ENCODE data around the gene TRMT61A.
A peak's percentile ranks its signal among the peaks of the same experiment; 100 is the strongest.
"Not testable (repeated sequence)": the region's sequence is repeated elsewhere in the genome, so short reads cannot be mapped to it uniquely, and the experiment has no call there.

Gene TRMT61A

DNA sequence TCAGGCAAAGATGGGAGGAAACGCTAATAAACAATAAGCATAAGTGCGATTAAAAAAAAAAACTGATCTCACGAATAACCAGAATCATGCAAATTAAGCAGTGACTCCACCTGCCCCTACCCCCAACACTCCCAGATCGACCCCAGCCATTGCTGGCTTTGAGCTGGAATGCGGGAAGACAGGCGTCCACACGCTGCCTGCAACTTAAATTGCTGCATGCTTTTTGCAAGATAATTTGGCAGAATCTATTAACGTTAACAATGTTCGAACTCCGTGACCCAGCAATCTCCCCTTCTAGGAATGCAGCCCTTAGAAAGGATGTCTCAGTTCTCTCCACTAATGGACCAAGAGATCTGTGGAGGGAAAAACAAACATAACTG is 5.4 kb upstream of the TRMT61A start:
- peak; percentile 70 for DNase-seq

- DNase-seq, result no peak
Observed at GRCh38 chr14:103524002-103524935, 4.7 kb upstream of the TRMT61A start.

DNA sequence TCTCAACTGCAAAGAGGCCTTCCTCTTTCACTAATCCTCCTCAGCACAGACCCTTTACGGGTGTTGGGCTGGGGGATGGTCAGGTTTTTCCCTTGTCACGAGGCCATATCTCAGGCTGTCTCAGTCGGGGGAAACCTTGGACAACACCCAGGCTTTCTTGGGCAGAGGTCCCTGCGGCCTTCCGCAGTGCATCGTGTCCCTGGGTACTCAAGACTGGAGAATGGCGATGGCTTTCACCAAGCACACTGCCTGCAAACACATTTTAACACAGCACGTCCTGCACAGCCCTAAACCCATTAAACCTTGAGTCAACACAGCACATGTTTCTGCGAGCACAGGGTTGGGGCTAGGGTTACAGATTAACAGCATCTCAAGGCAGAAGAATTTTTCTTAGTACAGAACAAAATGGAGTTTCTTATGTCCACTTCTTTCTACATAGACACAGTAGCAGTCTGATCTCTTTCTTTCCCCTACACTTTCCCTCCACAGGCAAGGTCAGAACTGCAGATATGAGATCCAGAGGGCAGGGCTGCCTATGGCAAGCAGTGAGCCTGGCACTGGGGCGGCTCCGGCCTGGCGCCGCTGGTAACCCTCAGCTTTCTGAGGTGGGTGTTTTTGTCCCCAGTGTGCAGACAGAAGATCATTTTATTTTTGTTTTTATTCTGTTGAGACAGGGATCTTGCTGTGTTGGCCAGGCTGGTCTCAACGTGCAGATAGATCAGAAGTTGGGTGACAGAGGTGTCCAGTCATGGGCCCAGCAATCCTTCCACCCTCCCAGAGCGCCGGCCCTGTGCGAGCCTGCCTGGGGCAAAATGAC is 3.4 kb upstream of the TRMT61A start:
- DNase-seq, result not testable (repeated sequence)

- DNase-seq, result no peak
Observed at GRCh38 chr14:103526247-103526913, 2.6 kb upstream of the TRMT61A start.

DNA sequence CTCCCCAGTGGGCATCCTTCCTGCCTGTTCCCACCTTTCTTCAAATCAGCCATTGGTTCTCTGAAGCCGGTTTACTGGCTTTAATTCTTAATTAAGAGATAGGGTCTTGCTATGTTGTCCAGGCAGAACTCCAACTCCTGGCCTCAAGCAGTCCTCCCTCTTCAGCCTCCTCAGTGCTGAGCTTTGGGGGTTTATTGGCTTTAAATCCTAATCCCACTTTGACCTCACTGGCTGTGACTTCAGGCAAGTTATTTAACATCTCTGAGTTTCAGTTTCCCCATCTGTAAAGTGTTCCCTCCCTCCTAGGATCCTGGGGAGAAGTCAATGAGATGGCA is 2.1 kb upstream of the TRMT61A start:
- DNase-seq, result no peak

DNA sequence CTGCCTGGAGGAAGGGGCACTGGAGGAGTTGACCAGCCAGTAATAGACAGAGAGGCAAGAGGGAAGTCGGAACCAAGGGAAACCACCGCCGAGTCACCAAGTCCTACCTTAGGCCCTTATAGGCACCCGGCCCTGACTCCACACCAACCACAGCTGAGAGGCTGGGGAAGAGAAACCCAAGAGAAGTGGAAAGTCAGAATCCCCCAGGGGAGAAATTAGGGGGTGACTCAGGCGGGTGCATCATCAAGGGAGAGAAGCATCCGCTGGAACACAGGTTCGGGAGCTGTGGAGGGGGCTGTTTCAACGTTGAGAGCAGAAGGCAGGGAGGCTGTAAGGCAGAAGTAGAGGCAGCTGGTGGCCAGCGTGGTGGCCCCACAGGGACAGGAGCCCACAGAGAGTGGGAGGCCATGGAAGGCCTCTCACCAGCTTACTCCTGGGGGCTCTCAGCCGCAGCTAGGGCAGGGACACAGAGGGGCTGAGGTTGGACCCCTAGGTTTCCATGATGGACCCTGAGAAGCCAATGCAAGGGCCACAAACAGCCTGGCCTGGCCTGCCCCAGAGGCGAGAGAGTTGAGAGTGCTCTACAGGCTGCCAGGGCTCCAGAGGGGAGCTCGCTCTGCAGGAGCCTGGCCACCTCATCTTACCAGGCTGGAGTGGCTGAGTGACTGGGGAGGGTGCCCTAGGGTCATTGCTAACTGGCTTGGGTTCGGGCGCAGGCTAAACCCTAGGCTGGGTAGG is 1.4 kb upstream of the TRMT61A start:
- no peak for DNase-seq

DNA sequence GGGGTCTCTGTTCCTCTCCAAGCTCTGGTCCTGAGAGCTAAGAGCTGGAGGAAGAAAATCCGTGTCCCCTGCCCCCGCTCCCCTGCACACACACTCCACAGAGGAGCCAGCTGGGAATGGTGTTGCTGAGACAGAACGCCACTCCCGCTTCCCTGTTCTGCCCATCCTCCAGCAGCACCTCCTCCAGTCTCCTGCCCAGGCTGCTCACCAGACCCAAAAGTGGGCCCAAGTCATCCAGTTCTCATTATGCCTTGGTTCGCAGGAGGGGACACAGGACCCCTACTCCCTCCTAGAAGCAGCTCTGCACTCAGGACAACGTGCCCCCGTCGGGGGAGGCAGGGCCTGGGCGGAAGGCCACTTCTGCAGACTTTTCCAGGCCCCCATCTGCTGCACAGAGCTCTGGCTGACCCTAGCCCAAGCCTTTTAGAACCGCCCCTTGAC is 830 bp upstream of the TRMT61A start:
- DNase-seq, result peak; percentile 57

GRCh38 chr14:103529383-103530365 is 678 bp downstream of the TRMT61A start:
- peak; percentile 42 for DNase-seq

GRCh38 chr14:103530390-103530789 is 1.4 kb downstream of the TRMT61A start:
- DNase-seq, result peak; percentile 58

- no peak for DNase-seq
Observed at GRCh38 chr14:103530831-103531230, 1.8 kb downstream of the TRMT61A start.

GRCh38 chr14:103531421-103532215 is 2.6 kb downstream of the TRMT61A start:
- DNase-seq, result no peak

DNA sequence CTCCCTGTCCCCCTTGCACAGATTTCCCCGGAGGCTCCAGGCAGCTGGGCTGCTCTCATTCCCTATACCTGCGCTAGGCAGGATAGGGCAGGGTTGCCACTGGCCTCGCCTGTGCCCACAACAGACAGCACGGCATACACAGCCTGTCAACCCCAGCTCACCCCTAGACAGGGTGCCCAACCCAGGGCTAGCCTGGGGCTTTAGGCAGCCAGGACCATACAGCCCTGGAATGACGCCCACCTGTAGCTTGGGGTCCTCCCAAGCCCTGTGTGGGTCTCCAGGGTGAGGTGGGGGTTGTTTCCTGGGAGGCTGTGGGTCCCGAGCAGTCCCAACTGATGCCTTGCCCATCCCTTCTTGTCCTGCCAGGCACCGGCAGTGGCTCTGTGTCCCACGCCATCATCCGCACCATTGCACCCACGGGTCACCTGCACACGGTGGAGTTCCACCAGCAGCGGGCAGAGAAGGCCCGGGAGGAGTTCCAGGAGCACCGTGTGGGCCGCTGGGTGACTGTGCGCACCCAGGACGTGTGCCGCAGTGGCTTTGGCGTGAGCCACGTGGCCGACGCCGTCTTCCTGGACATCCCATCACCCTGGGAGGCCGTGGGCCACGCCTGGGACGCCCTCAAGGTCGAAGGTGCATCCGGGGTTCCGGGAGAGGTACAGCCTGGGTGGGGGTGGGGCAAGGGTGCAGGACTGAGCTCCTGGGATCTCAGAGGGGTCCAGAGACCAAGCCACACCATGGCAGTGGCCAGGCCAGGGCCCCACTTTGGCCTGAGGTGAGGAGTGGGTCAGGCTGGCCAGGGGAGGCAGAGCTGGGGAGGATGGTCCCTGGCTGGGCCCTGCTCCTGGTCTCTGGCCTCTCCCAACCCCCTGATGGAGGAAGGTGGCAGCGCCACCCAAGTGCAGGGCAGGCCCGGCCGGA is 3.5 kb downstream of the TRMT61A start:
- DNase-seq, result no peak

DNA sequence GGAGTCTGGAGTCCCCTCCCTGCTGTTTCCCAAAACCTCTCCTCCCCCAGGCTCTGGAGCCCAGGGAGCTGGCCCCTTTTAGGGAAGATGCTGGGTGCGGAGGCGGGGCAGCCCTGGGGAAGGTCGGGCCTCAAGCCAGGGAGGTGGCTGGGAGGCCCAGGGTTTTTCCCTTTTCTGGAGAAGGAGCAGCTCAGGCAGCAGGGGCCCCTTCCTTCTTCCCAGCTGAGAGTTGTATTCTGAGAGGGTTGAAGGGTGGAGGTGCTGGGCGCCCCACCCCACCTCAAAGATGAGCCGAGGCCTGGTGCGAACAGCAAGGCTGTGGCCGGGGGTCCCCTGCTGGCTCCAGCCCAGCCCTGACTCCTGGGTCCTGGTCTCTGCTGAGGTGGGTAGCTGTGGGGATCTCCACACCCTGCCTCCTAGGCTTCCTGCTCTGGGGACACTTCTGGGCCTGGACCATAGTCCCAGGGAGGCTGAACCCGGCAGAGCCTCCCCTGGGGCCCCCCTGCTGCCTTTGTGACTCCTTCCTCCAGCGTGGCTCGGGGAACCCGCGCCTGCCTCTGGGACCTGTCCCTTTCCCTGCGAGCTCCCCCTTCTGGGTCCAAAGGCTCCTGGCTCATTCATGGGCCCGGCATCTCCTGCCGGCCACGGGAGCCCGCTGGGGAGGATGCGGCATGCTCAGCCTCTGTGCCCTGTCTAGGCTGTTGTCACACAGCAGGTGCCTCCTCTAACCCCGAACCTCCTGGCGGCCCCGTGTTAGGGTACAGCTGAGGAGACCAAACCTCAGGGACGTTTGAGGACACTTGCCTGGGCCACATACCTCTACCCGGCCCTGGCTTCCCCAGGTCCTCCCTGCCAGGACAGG is 4.4 kb downstream of the TRMT61A start:
- DNase-seq, result no peak

- DNase-seq, result peak; percentile 82
Observed at GRCh38 chr14:103533999-103534575, 5.1 kb downstream of the TRMT61A start.

DNA sequence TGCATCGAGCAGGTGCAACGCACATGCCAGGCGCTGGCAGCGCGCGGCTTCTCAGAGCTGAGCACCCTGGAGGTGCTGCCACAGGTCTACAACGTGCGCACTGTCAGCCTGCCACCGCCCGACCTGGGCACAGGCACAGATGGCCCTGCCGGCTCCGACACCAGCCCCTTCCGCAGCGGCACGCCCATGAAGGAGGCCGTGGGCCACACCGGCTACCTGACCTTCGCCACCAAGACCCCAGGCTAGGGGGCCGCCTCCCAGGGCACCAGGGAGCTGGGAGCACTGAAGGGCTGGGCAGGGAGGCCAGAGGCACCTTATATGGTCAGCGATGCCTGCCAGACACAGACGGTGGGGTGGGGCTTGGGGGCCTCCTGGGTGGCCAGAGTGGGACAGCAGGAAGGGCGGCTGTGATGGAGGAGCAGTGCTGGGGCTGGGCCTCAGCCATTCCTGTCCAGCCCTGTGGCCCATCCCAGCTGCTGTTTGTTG is 5.6 kb downstream of the TRMT61A start:
- DNase-seq, result no peak

DNA sequence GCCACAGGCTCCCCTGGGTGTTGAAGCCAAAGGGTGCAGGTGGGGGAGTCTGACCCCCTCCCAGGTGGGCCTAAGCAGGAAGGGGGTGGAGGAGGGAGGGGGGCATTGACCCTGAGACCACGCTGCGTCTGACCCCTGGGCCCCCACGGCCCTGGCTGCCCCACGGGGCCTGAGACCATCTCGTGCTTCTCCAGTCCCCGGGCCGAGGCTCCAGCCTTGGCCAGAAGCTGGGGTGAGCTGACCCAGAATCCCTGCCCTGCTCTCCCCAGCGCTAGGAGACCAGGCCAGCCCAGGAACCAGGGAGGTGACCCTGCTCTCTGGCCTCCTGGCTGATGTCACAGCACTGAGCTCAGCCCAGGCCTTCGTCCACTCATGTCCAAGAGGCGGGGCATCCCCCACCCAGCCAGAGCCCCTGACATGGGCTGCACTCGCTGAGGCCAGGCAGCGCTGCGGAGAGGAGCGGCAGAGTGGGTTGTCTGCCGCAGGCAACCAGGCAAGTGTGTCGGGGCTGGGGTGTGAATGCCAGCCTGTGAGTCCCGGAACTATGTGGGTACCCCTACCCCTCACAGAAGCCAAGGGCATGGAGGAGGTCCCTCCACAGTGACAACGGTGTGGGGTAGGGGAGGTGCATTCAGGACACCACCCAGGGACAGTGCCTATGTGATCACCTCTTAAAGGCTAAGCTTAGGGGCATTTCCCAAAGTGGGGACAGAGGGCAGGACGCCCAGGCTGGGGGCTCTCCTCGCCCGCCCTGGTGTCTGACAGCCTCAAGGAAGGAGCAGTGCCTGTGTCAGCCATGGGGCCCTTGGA is 6.3 kb downstream of the TRMT61A start:
- DNase-seq, result no peak
